ENCODE data around the gene MORF4L1. TPM values are rescaled to one million over a fixed set of nuclear protein-coding genes. Genes with fewer than 3 reads are reported as not detected.

Gene MORF4L1
- total RNA-seq, 2 experiments from 2014 or later: 275 to 293 TPM

- H3K27ac Mint-ChIP-seq: no peak overlapping the region
- no peak for DNase-seq
- H3K9me3 Mint-ChIP-seq: no peaks in the 10 kb centered on the region
- peaks cover 6% of the 10 kb centered on the region for H3K27me3 Mint-ChIP-seq
- H3K36me3 Mint-ChIP-seq: no peaks in the 10 kb centered on the region
- H3K4me1 Mint-ChIP-seq: peaks cover 16% of the 10 kb centered on the region
- H3K4me3 Mint-ChIP-seq: no peak overlapping the region
Measured at GRCh38 chr15:78933823-78934654, 61.3 kb downstream of the MORF4L1 start.

- Mint-ChIP-seq H3K27ac (no peak overlapping the region), H3K9me3 (no peaks in the 10 kb centered on the region), H3K4me3 (no peak overlapping the region)
Measured at GRCh38 chr15:78934655-78935023, 61.9 kb downstream of the MORF4L1 start.

GRCh38 chr15:78937132-78937739, 64.5 kb downstream of the MORF4L1 start:
- Mint-ChIP-seq H3K9me3 (no peaks in the 10 kb centered on the region), H3K27me3 (peaks cover 6% of the 10 kb centered on the region), H3K4me3 (no peak overlapping the region), H3K4me1 (peaks cover 19% of the 10 kb centered on the region), H3K36me3 (no peaks in the 10 kb centered on the region), H3K27ac (peak overlapping the region; percentile 22)
- DNase-seq: peak; percentile 15

More at GRCh38 chr15:78934655-78935023, 61.9 kb downstream of the MORF4L1 start:
- peaks cover 19% of the 10 kb centered on the region for H3K4me1 Mint-ChIP-seq
- no peak for DNase-seq
- peaks cover 6% of the 10 kb centered on the region for H3K27me3 Mint-ChIP-seq
- H3K36me3 Mint-ChIP-seq: no peaks in the 10 kb centered on the region

GRCh38 chr15:78938658-78939488, 66.2 kb downstream of the MORF4L1 start:
- Mint-ChIP-seq H3K9me3 (no peaks in the 10 kb centered on the region), H3K4me1 (peaks cover 21% of the 10 kb centered on the region), H3K36me3 (no peaks in the 10 kb centered on the region), H3K4me3 (no peak overlapping the region), H3K27ac (no peak overlapping the region), H3K27me3 (peaks cover 14% of the 10 kb centered on the region)
- no peak for DNase-seq

GRCh38 chr15:78942741-78943140, 70.1 kb downstream of the MORF4L1 start:
- Mint-ChIP-seq H3K4me3 (no peak overlapping the region), H3K27ac (no peak overlapping the region), H3K4me1 (peaks cover 13% of the 10 kb centered on the region), H3K27me3 (peaks cover 30% of the 10 kb centered on the region), H3K36me3 (no peaks in the 10 kb centered on the region), H3K9me3 (no peaks in the 10 kb centered on the region)
- no peak for DNase-seq

- peaks cover 25% of the 10 kb centered on the region for H3K27me3 Mint-ChIP-seq
- no peak overlapping the region for H3K4me3 Mint-ChIP-seq
- H3K36me3 Mint-ChIP-seq: no peaks in the 10 kb centered on the region
- no peaks in the 10 kb centered on the region for H3K9me3 Mint-ChIP-seq
- peaks cover 9% of the 10 kb centered on the region for H3K4me1 Mint-ChIP-seq
- H3K27ac Mint-ChIP-seq: no peak overlapping the region
- DNase-seq: no peak
Measured at GRCh38 chr15:78943692-78944091, 71.0 kb downstream of the MORF4L1 start.

- no peaks in the 10 kb centered on the region for H3K9me3 Mint-ChIP-seq
- no peak for DNase-seq
- H3K4me3 Mint-ChIP-seq: peak overlapping the region; percentile 66
- H3K4me1 Mint-ChIP-seq: peaks cover 4% of the 10 kb centered on the region
- H3K27ac Mint-ChIP-seq: no peak overlapping the region
- H3K27me3 Mint-ChIP-seq: peaks cover 23% of the 10 kb centered on the region
- no peaks in the 10 kb centered on the region for H3K36me3 Mint-ChIP-seq
Measured at GRCh38 chr15:78944202-78944625, 71.5 kb downstream of the MORF4L1 start.

- peak within 1 kb of the TSS; percentile 66 for H3K4me3 Mint-ChIP-seq
- peaks cover 23% of the 10 kb centered on the region for H3K27me3 Mint-ChIP-seq
- no peak within 1 kb of the TSS for H3K27ac Mint-ChIP-seq
- no peaks in the 10 kb centered on the region for H3K36me3 Mint-ChIP-seq
- H3K9me3 Mint-ChIP-seq: no peaks in the 10 kb centered on the region
- H3K4me1 Mint-ChIP-seq: peaks cover 2% of the 10 kb centered on the region
- peak; percentile 78 for DNase-seq
Measured at GRCh38 chr15:78944669-78945407, 72.1 kb downstream of the MORF4L1 start, which contains the start of gene CTSH. Gene CTSH, minus strand, starts transcription at chr15:78945046. Its CDS starts 65 bp downstream, at chr15:78944981.

- Mint-ChIP-seq H3K4me3 (no peak overlapping the region), H3K4me1 (peaks cover 5% of the 10 kb centered on the region)
Measured at GRCh38 chr15:78946493-78946892, 73.8 kb downstream of the MORF4L1 start.

GRCh38 chr15:78947506-78947905, 74.8 kb downstream of the MORF4L1 start:
- peaks cover 22% of the 10 kb centered on the region for H3K27me3 Mint-ChIP-seq
- no peak overlapping the region for H3K27ac Mint-ChIP-seq
- no peak for DNase-seq
- H3K4me3 Mint-ChIP-seq: no peak overlapping the region
- no peaks in the 10 kb centered on the region for H3K9me3 Mint-ChIP-seq
- H3K36me3 Mint-ChIP-seq: no peaks in the 10 kb centered on the region
- peaks cover 5% of the 10 kb centered on the region for H3K4me1 Mint-ChIP-seq

More at GRCh38 chr15:78946493-78946892, 73.8 kb downstream of the MORF4L1 start:
- Mint-ChIP-seq H3K27ac (no peak overlapping the region), H3K9me3 (no peaks in the 10 kb centered on the region), H3K36me3 (no peaks in the 10 kb centered on the region), H3K27me3 (peaks cover 23% of the 10 kb centered on the region)
- DNase-seq: no peak

Other genes with a start within 250 kb of the MORF4L1 start
- not detected for gene CHRNB4, start 231.7 kb upstream of the MORF4L1 start, total RNA-seq
- gene ADAMTS7, start 61.4 kb upstream of the MORF4L1 start, total RNA-seq: under 1 TPM; 0.10 to 0.21 TPM
- 1 to 10 TPM; 4.3 to 4.9 TPM for gene CTSH, start 72.2 kb downstream of the MORF4L1 start, total RNA-seq
- gene RASGRF1, start 217.9 kb downstream of the MORF4L1 start, total RNA-seq: not detected

Data from activated naive CD8-positive, alpha-beta T cell treated with anti-CD3 and anti-CD28 coated beads for 36 hours (primary cell).